Osteocyte (in vitro differentiated cells): ENCODE results near the gene MEIS1. TPM values are rescaled to one million over a fixed set of nuclear protein-coding genes. Genes with fewer than 3 reads are reported as not detected.

Experiments
- DNase-seq: peaks from one replicate; pipeline ENCODE4 v3.0.0; 2021; ENCODE audit warnings: mixed read lengths; ENCODE audit not compliant: unreplicated experiment; ENCODE audit errors: extremely low spot score
- H3K27ac Mint-ChIP-seq: one replicate; pipeline ENCODE4 v1.8.0; 2021; ENCODE audit warnings: mild to moderate bottlenecking, mixed read lengths; ENCODE audit not compliant: unreplicated experiment
- H3K27me3 Mint-ChIP-seq: one replicate; pipeline ENCODE4 v1.8.0; 2021; ENCODE audit warnings: mixed read lengths; ENCODE audit not compliant: unreplicated experiment
- H3K36me3 Mint-ChIP-seq: one replicate; pipeline ENCODE4 v1.8.0; 2021; ENCODE audit warnings: mixed read lengths; ENCODE audit not compliant: unreplicated experiment
- H3K4me1 Mint-ChIP-seq: one replicate; pipeline ENCODE4 v1.8.0; 2021; ENCODE audit warnings: mixed read lengths; ENCODE audit not compliant: unreplicated experiment
- H3K4me3 Mint-ChIP-seq: one replicate; pipeline ENCODE4 v1.8.0; 2021; ENCODE audit warnings: mild to moderate bottlenecking, moderate library complexity, mixed read lengths; ENCODE audit not compliant: unreplicated experiment
- H3K9me3 Mint-ChIP-seq: one replicate; pipeline ENCODE4 v1.8.0; 2021; ENCODE audit warnings: mixed read lengths; ENCODE audit not compliant: unreplicated experiment
- total RNA-seq: library from RNA; stranded (reverse); gene quantifications from 2 replicates; pipeline ENCODE4 v1.2.1, GENCODE V29; 2021
- TF ChIP-seq, protein P1 (sequence below): fragments of 200-600 bp; sonication (generic); IDR thresholded peaks from 2 replicates; pipeline ENCODE4 v1.5.0; 2021; ENCODE audit warnings: antibody characterized with exemption, mild to moderate bottlenecking, moderate library complexity

MEIS1 gene
- total RNA-seq, 1 donor from 2014 or later: 0.86 TPM

- Mint-ChIP-seq H3K36me3 (no peaks in the 10 kb centered on the region), H3K9me3 (no peaks in the 10 kb centered on the region), H3K4me1 (no peaks in the 10 kb centered on the region), H3K4me3 (no peak overlapping the region), H3K27me3 (peaks cover 13% of the 10 kb centered on the region), H3K27ac (no peak overlapping the region)
- DNase-seq: no peak
- TF ChIP-seq, protein P1, sequence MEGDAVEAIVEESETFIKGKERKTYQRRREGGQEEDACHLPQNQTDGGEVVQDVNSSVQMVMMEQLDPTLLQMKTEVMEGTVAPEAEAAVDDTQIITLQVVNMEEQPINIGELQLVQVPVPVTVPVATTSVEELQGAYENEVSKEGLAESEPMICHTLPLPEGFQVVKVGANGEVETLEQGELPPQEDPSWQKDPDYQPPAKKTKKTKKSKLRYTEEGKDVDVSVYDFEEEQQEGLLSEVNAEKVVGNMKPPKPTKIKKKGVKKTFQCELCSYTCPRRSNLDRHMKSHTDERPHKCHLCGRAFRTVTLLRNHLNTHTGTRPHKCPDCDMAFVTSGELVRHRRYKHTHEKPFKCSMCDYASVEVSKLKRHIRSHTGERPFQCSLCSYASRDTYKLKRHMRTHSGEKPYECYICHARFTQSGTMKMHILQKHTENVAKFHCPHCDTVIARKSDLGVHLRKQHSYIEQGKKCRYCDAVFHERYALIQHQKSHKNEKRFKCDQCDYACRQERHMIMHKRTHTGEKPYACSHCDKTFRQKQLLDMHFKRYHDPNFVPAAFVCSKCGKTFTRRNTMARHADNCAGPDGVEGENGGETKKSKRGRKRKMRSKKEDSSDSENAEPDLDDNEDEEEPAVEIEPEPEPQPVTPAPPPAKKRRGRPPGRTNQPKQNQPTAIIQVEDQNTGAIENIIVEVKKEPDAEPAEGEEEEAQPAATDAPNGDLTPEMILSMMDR: no peak
Measured at GRCh38 chr2:66538291-66538690, 103.4 kb downstream of the MEIS1 start.

DNA sequence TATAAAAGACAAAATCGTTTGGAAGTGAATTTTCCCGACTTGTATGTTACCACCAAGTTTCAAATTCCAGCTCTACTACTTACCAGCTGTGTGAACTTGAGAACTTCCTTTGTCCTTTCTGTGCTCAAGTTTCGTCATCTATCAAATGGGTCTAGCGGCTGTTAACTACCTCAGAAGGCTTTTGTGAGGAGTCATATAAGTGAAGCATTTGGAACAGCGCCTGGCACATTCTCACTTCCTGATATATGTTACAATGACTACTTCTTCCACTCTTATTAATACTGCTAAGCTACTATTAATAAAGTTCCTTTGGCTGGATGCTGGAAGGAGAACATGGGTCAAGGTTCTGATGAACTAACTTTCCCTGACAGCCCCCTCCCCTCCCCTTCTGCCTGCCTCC, 104.5 kb downstream of the MEIS1 start:
- Mint-ChIP-seq H3K36me3 (no peaks in the 10 kb centered on the region), H3K9me3 (no peaks in the 10 kb centered on the region), H3K4me1 (no peaks in the 10 kb centered on the region), H3K27me3 (peaks cover 16% of the 10 kb centered on the region), H3K27ac (no peak overlapping the region), H3K4me3 (no peak overlapping the region)
- TF ChIP-seq, protein P1: no peak
- DNase-seq: no peak

GRCh38 chr2:66541646-66542045, 106.7 kb downstream of the MEIS1 start:
- H3K4me3 Mint-ChIP-seq: no peak overlapping the region
- TF ChIP-seq, protein P1: no peak
- peaks cover 13% of the 10 kb centered on the region for H3K27me3 Mint-ChIP-seq
- H3K36me3 Mint-ChIP-seq: no peaks in the 10 kb centered on the region
- no peaks in the 10 kb centered on the region for H3K9me3 Mint-ChIP-seq
- DNase-seq: no peak
- no peak overlapping the region for H3K27ac Mint-ChIP-seq
- no peaks in the 10 kb centered on the region for H3K4me1 Mint-ChIP-seq

DNA sequence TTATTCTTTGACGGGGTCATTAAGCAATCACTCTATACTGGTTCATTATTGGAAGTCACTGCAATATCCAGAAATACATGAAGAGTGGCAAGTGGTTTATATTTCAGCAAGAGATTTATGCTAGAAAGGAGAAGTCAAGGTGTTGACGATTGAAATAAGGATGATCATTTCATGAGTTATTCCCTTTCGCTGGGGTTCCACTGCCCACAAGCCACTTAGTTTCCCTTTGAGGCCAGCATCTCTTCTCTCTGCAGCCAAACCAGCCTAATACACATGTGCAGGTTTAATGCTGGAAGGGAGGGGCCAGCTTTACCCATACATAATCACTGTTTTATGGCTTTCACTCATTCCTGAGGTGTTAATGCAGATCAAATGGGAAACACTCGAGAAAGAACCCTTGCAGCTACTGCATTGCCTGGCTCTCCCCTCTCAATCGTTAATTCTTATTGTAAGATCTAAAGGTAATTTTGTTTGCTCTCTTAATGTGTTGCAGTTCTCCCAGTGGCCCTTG, 108.4 kb downstream of the MEIS1 start:
- Mint-ChIP-seq H3K4me3 (no peak overlapping the region), H3K9me3 (no peaks in the 10 kb centered on the region), H3K27me3 (peaks cover 10% of the 10 kb centered on the region), H3K27ac (no peak overlapping the region), H3K36me3 (no peaks in the 10 kb centered on the region), H3K4me1 (no peaks in the 10 kb centered on the region)
- TF ChIP-seq, protein P1: no peak
- no peak for DNase-seq

DNA sequence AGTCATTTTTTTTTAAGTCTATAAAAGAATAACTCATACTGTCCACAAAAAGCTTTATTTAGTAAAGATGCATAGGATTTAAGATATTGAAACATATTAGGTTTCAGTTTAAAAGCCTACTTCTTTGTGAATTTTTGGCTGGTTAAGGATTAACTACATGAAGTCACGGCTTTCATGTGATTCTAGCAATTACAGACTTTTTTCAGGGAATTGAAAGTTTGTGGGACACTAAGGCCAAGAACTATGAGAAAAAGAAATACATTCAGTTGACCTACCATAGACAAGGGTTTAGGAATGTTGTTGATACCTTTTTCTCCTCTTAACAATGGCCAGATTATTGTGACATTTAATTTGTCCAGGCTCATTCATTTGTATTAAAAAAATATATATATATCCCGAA, 109.3 kb downstream of the MEIS1 start:
- Mint-ChIP-seq H3K36me3 (no peaks in the 10 kb centered on the region), H3K4me3 (no peak overlapping the region), H3K27ac (no peak overlapping the region), H3K4me1 (no peaks in the 10 kb centered on the region), H3K9me3 (no peaks in the 10 kb centered on the region), H3K27me3 (peaks cover 10% of the 10 kb centered on the region)
- TF ChIP-seq, protein P1: no peak
- no peak for DNase-seq
